Daoy (cell line): ENCODE measurements around the gene ATP6V0B. TPM values are rescaled to one million over a fixed set of nuclear protein-coding genes. Genes with fewer than 3 reads are reported as not detected.

Source experiments
- total RNA-seq: library from RNA; depleted of rRNA; stranded (reverse); fragments of >200 nt; shearing (Covaris generic); gene quantifications from 2 replicates; pipeline ENCODE4 v1.2.3, GENCODE V29; 2014; rRNA removed

Gene ATP6V0B
- total RNA-seq, 1 experiment from 2014 or later, result 233 TPM

Other genes starting within 250 kb of the ATP6V0B start
- gene ARTN, start 41.2 kb upstream of the ATP6V0B start, total RNA-seq, result 0.91 and 2.5 TPM in 2 replicates
- gene IPO13, start 28.0 kb upstream of the ATP6V0B start, total RNA-seq, result 14.0 and 15.8 TPM in 2 replicates
- gene DPH2, start 5.0 kb upstream of the ATP6V0B start, total RNA-seq, result 64.7 and 88.9 TPM in 2 replicates
- gene B4GALT2, start 4.2 kb downstream of the ATP6V0B start, total RNA-seq, result 55.9 and 58.1 TPM in 2 replicates
- gene CCDC24, start 16.6 kb downstream of the ATP6V0B start, total RNA-seq, result 1.8 and 3.6 TPM in 2 replicates
- gene SLC6A9, start 56.5 kb downstream of the ATP6V0B start, total RNA-seq, result 0.74 and 6.3 TPM in 2 replicates
- not detected in 2 replicates for gene KLF17, start 143.9 kb downstream of the ATP6V0B start, total RNA-seq
- 0.48 TPM in 1 of 2 replicates, not detected in the other for gene KLF18, start 166.7 kb downstream of the ATP6V0B start, total RNA-seq
- 10.6 and 27.3 TPM in 2 replicates for gene DMAP1, start 238.5 kb downstream of the ATP6V0B start, total RNA-seq